HG03354 (cell line): ENCODE results near the gene FTMT.
"Not testable (repeated sequence)": the region's sequence is repeated elsewhere in the genome, so short reads cannot be mapped to it uniquely, and the experiment has no call there.

ENCODE experiments used
- ATAC-seq: cut with Tn5 transposase; IDR thresholded peaks from one replicate; pipeline ENCODE4 v1.9.1; 2021; ENCODE audit warnings: mild to moderate bottlenecking; ENCODE audit not compliant: unreplicated experiment, poor library complexity, severe bottlenecking

The FTMT gene

GRCh38 chr5:121851643-121852574 lies at the start of gene FTMT:
Gene FTMT (plus strand): TSS chr5:121851882. CDS start chr5:121851964, 82 bp downstream.
- ATAC-seq = no peak

DNA sequence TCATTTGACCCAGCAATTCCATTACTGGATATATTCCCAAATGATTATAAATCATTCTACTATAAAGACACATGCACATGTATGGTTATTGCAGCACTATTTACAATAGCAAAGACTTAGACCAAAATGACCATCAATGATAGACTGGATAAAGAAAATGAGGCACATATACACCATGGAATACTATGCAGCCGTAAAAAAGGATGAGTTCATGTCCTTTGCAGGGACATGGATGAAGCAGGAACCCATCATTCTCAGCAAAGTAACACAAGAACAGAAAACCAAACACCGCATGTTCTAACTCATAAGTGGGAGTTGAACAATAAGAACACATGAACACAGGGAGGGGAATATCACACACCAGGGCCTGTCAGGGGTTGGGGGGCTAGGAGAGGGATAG lies 46.4 kb upstream of the FTMT start:
- not testable (repeated sequence) for ATAC-seq

DNA sequence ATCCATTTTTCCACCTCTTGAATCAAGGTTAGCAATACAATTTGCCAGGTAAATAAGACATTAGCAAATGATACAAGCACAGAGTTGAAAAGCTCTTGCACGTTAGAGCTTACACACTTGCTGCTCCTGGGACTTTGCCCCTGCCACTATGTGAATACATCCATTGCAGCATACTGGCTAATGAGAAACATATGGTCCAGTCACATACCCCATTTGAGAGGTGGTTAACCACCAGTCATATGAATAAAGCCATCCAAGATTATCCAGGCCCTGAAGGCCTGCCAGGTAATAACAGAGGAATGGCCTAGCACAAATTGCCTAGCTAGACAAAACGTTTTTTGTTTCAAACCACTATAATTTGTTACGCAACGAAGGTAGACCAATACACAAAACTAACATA lies 45.8 kb upstream of the FTMT start:
- ATAC-seq = no peak

DNA sequence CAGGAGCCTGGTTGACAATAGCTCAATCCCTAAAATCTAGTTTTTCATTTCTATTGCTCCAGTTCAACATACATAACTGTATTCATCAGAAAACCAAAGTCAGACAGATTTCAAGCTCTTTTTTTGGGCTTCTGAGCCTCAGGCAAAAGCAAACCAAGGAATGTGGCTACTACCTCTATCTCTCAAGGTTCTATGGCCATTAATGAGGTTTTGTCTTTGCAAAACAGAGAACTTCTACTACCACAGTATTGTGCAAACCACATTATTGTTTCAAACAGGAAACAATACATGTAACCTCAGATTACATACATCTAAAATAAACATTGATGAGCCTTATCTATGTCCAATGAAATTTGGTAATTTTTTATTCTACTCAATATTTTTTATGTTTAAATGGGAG lies 35.5 kb upstream of the FTMT start:
- ATAC-seq = no peak

DNA sequence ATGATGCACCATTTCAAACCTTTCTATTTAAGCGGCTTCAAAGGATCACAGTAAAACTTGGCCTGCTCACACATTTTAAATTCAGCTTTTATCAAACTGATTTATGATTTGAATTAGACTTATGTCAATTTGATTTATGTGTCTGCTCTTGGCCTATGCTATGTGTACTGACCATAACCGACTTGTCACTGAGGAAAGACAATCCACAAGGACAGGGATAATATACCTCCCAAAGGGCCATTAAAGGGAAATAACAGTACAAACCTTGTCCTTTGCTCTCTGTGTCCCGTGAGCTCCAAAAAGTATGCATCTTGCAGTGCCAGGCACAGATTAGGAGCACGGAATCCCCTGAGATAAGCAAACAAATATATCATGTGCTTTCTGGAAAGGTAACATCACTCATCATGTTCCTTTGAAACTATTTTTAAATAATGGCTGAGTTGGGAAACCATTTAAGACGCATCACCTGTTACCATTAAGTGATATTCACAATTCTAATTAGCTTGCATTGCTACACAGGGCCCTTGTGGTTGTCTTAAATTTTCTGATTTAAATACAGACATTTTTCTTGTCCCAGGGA lies 31.9 kb upstream of the FTMT start:
- no peak for ATAC-seq

DNA sequence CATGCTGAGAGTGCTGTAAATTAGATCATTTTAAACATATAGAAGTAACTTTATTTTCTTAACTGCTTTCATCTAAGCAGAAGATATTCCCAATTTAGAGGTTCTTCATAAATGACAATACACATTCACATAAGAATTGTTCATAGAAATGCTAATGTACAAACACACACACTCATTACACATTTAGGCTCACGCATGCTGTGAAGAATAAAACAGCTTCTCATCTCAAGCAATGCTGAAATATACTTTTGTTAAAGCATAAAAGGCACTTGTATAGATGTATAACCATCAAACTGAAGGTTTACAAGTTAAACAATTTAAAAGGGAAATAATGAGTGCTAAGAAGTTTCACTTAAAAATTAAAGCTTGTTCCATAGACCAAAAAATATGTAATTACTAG lies 18.1 kb upstream of the FTMT start:
- ATAC-seq = no peak

DNA sequence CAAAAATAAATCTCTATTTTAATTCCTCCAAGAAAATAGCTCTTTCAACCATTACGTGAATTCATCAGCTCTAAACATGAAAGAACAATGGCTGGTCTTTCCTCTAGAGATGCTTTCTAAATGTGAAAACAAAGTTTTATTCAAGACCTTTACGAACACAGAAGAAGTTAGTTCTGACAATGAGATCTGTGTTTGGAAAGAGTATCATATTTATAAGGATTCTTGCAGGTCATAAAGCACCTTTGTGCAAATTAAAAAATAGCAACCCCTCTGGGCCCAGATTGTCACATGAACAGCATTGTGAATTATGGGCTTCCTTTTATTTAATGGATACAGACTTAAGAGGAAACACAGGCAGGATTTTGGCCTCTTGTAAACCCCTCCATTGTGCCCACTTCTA lies 17.7 kb upstream of the FTMT start:
- ATAC-seq = no peak

DNA sequence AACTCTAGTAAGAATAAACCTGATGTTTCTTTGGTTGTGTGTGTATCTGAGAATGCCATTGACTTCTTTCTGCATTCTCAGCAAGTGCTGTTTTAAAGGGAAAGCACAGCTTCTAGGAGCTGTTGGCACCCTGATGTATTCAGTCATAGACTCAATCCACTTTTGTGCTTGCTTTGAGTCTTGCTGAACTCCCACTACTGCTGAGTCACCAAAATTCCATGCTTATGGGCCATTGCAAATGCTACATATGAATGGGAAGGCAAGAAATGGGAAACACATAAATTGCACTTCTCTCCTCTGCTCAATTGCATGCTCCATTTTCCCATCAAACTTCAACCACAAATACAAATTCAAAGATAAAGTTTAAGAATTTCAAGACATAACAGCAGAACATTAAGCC lies 9.8 kb upstream of the FTMT start:
- ATAC-seq = no peak

- ATAC-seq = no peak
Observed at GRCh38 chr5:121850272-121850671, 1.4 kb upstream of the FTMT start.

DNA sequence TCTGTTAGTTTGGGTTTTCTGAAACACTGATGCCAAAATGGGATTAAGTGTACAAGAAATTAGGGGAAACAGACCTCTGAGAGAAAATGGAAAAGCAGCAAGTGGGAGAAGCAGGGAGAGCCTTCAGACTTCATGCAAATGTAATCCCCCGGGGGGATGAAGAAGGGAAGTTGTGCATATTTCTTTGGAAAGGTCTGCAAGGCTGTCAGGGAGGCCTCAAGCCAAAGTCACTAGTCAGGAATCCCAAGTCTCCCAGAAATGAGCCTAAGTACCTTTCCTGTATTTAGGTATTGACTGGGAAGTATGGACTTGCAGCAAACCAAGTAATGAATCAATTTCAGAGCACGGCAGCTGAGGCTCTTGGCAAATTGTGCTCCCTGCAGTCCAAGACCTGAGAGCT lies 2.2 kb downstream of the FTMT start:
- no peak for ATAC-seq

- no peak for ATAC-seq
Observed at GRCh38 chr5:121862801-121863200, 11.1 kb downstream of the FTMT start.

- ATAC-seq = no peak
Observed at GRCh38 chr5:121863753-121864285, 12.1 kb downstream of the FTMT start.

DNA sequence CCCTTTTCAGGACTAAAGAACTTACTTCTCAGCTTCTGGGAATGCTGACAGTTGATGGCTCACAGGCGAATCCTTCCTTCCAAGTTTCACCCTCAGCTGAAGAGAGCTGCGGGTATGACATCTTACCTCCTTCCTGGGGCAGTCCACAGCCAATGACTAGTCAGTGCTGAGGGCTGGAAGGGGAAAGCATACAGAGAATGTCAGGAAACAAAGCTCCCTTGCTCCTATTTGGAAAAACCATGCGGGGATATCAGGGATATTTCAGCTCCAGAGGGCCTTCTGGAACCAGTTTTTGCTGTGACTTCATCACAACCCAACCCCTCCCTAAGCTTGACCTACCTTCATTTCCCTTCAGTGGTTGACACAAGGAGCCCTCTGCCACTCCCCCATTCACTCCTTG lies 15.7 kb downstream of the FTMT start:
- ATAC-seq = no peak

- ATAC-seq = no peak
Observed at GRCh38 chr5:121870489-121870888, 18.8 kb downstream of the FTMT start.

- no peak for ATAC-seq
Observed at GRCh38 chr5:121872856-121873255, 21.2 kb downstream of the FTMT start.

- ATAC-seq = no peak
Observed at GRCh38 chr5:121873409-121873808, 21.7 kb downstream of the FTMT start.

DNA sequence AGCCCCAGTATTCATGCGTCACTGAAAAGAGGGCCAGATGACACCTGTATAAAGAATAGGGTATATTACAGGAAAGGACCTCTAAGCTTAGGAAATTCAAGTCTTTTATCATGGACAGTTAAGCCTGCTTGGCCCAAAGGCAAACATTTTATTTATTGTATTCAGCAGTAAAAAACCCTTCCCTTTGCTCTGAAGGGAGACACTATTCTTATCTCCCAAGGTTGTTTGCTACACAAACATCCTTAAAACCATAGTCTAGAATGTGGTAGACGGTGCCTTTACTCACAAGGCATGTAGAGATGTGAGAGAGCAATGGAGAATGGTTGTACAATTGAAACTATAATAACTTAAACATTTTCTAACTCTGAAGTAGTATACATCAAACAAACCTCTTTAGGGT lies 33.9 kb downstream of the FTMT start:
- ATAC-seq = no peak

DNA sequence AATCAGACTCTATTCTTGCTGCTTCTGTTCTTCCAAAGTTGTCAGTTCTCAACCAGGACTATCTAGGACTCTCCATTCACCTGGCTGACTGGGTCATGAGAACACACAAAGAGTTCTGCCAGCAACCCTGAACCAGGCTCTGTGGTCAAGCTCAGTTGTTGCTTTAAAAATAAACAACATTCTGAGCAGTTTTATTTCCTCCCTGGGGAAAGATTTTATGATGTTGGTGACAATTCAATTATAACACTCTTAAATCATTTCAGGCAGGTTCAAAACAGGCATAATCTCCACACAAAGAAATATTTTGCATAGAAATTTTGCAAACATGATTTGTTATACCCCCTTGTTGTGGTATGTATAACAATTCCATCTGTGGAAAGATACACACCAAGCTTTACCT lies 36.0 kb downstream of the FTMT start:
- no peak for ATAC-seq

DNA sequence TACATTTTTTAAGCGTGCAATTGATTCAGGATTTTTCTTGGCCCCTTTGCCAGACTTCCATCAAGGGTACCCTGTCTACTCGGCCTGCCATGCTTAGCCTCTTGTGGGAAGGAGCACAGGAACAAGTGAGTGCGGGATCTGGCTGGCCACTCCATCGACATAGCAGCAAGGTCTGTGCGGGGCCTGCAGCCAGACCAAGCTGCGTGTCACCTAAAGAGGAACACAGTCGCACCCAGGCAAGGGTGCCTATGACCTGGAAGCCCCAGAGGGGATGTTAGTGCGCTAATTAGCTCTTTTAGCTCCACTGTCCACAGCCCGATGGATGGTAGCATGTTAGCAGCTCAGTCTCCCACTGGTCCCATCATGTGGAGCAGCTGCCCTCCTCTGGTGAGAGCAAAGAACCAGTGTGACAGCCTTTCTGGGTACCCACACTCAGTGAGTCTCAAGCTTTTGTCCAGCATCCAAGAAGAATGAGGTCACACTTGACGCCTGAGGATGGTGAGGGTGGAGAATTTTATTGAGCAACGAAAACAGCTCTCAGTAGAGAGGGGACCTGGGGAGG lies 38.7 kb downstream of the FTMT start:
- no peak for ATAC-seq

GRCh38 chr5:121897341-121897740 lies 45.7 kb downstream of the FTMT start:
- no peak for ATAC-seq

DNA sequence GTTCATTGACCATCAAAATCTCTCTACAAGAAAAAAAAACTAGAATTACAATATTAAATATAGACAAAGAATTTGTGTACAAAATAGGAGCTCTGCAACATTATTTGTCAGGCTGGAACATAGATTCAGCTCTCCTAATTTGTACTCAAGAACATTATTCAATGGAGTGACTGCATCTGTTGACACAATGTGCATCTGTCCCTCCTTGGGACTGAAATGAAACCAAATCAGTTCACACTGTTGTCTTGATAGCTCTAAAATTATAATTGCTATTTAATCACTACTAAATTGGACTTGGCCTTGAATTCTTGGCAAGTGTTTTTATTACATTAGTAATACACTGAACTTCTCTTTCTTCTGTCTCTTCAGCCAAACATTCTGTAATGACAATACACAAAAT lies 47.7 kb downstream of the FTMT start:
- no peak for ATAC-seq
